ENCODE results near the gene XPOT.

The XPOT gene

GRCh38 chr12:64468966-64469365 lies 64.8 kb downstream of the XPOT start:
- Histone ChIP-seq H3K4me3 (ENCODE audit: extremely low read depth, insufficient read depth, low read length, poor library complexity, severe bottlenecking) (no peak overlapping the region), H3K27ac (ENCODE audit: low read depth, low read length, severe bottlenecking) (peak overlapping the region; percentile 13), H3K4me1 (ENCODE audit: control insufficient read depth, insufficient read depth, low read length, poor library complexity, severe bottlenecking) (peaks cover 4% of the 10 kb centered on the region), H3K36me3 (ENCODE audit: control insufficient read depth, insufficient read depth, low read length) (peaks cover 86% of the 10 kb centered on the region), H3K9me3 (ENCODE audit: control insufficient read depth, low read length) (no peaks in the 10 kb centered on the region)
- 70 to 80% methylated on average over 4 of the region's 5 CpGs for WGBS, 2 experiments (ENCODE audit: insufficient coverage in 2 of 2)

- Histone ChIP-seq H3K4me1 (ENCODE audit: control insufficient read depth, insufficient read depth, low read length, poor library complexity, severe bottlenecking) (peaks cover 4% of the 10 kb centered on the region), H3K4me3 (ENCODE audit: extremely low read depth, insufficient read depth, low read length, poor library complexity, severe bottlenecking) (no peak overlapping the region), H3K9me3 (ENCODE audit: control insufficient read depth, low read length) (no peaks in the 10 kb centered on the region), H3K36me3 (ENCODE audit: control insufficient read depth, insufficient read depth, low read length) (peaks cover 86% of the 10 kb centered on the region), H3K27ac (ENCODE audit: low read depth, low read length, severe bottlenecking) (peak overlapping the region; percentile 13)
- 92 to 100% methylated on average over 2 of the region's 2 CpGs for WGBS, 2 experiments (ENCODE audit: insufficient coverage in 2 of 2)
Observed at GRCh38 chr12:64469455-64470142, 65.4 kb downstream of the XPOT start.

GRCh38 chr12:64470495-64470894 lies 66.3 kb downstream of the XPOT start:
- H3K4me1 ChIP-seq (ENCODE audit: control insufficient read depth, insufficient read depth, low read length, poor library complexity, severe bottlenecking), result peaks cover 4% of the 10 kb centered on the region
- no peak overlapping the region for H3K4me3 ChIP-seq (ENCODE audit: extremely low read depth, insufficient read depth, low read length, poor library complexity, severe bottlenecking)
- WGBS, 2 experiments (ENCODE audit: insufficient coverage in 2 of 2), result 67 to 100% methylated on average over 1 of the region's 2 CpGs
- H3K36me3 ChIP-seq (ENCODE audit: control insufficient read depth, insufficient read depth, low read length), result peaks cover 86% of the 10 kb centered on the region
- no peak overlapping the region for H3K27ac ChIP-seq (ENCODE audit: low read depth, low read length, severe bottlenecking)
- no peaks in the 10 kb centered on the region for H3K9me3 ChIP-seq (ENCODE audit: control insufficient read depth, low read length)

- peaks cover 9% of the 10 kb centered on the region for H3K9me3 ChIP-seq (ENCODE audit: control insufficient read depth, low read length)
- H3K27ac ChIP-seq (ENCODE audit: low read depth, low read length, severe bottlenecking), result no peak overlapping the region
- whole genome bisulfite sequencing, 2 experiments (ENCODE audit: insufficient coverage in 2 of 2), result 100% methylated on average over 1 to 2 of the region's 2 CpGs
- peaks cover 81% of the 10 kb centered on the region for H3K36me3 ChIP-seq (ENCODE audit: control insufficient read depth, insufficient read depth, low read length)
- peaks cover 4% of the 10 kb centered on the region for H3K4me1 ChIP-seq (ENCODE audit: control insufficient read depth, insufficient read depth, low read length, poor library complexity, severe bottlenecking)
- no peak overlapping the region for H3K4me3 ChIP-seq (ENCODE audit: extremely low read depth, insufficient read depth, low read length, poor library complexity, severe bottlenecking)
Observed at GRCh38 chr12:64473176-64473575, 69.0 kb downstream of the XPOT start.

- Histone ChIP-seq H3K4me3 (ENCODE audit: extremely low read depth, insufficient read depth, low read length, poor library complexity, severe bottlenecking) (no peak overlapping the region), H3K9me3 (ENCODE audit: control insufficient read depth, low read length) (peaks cover 9% of the 10 kb centered on the region), H3K4me1 (ENCODE audit: control insufficient read depth, insufficient read depth, low read length, poor library complexity, severe bottlenecking) (no peaks in the 10 kb centered on the region), H3K36me3 (ENCODE audit: control insufficient read depth, insufficient read depth, low read length) (peaks cover 74% of the 10 kb centered on the region), H3K27ac (ENCODE audit: low read depth, low read length, severe bottlenecking) (no peak overlapping the region)
- 96 to 97% methylated on average over 4 of the region's 4 CpGs for WGBS, 2 experiments (ENCODE audit: insufficient coverage in 2 of 2)
Observed at GRCh38 chr12:64475518-64475917, 71.3 kb downstream of the XPOT start.

GRCh38 chr12:64476844-64477243 lies 72.7 kb downstream of the XPOT start:
- Histone ChIP-seq H3K4me1 (ENCODE audit: control insufficient read depth, insufficient read depth, low read length, poor library complexity, severe bottlenecking) (no peaks in the 10 kb centered on the region), H3K27ac (ENCODE audit: low read depth, low read length, severe bottlenecking) (no peak overlapping the region), H3K9me3 (ENCODE audit: control insufficient read depth, low read length) (peaks cover 9% of the 10 kb centered on the region), H3K36me3 (ENCODE audit: control insufficient read depth, insufficient read depth, low read length) (peaks cover 66% of the 10 kb centered on the region), H3K4me3 (ENCODE audit: extremely low read depth, insufficient read depth, low read length, poor library complexity, severe bottlenecking) (no peak overlapping the region)
- WGBS, 2 experiments (ENCODE audit: insufficient coverage in 2 of 2), result 100% methylated on average over 1 of the region's 2 CpGs; no CpG with 5 or more reads in 1 of the 2 experiments

GRCh38 chr12:64478661-64479060 lies 74.5 kb downstream of the XPOT start:
- Histone ChIP-seq H3K27ac (ENCODE audit: low read depth, low read length, severe bottlenecking) (no peak overlapping the region), H3K4me1 (ENCODE audit: control insufficient read depth, insufficient read depth, low read length, poor library complexity, severe bottlenecking) (no peaks in the 10 kb centered on the region), H3K36me3 (ENCODE audit: control insufficient read depth, insufficient read depth, low read length) (peaks cover 68% of the 10 kb centered on the region), H3K9me3 (ENCODE audit: control insufficient read depth, low read length) (peaks cover 9% of the 10 kb centered on the region), H3K4me3 (ENCODE audit: extremely low read depth, insufficient read depth, low read length, poor library complexity, severe bottlenecking) (no peak overlapping the region)

- Histone ChIP-seq H3K27ac (ENCODE audit: low read depth, low read length, severe bottlenecking) (no peak overlapping the region), H3K9me3 (ENCODE audit: control insufficient read depth, low read length) (peaks cover 9% of the 10 kb centered on the region), H3K4me3 (ENCODE audit: extremely low read depth, insufficient read depth, low read length, poor library complexity, severe bottlenecking) (no peak overlapping the region), H3K4me1 (ENCODE audit: control insufficient read depth, insufficient read depth, low read length, poor library complexity, severe bottlenecking) (no peaks in the 10 kb centered on the region), H3K36me3 (ENCODE audit: control insufficient read depth, insufficient read depth, low read length) (peaks cover 58% of the 10 kb centered on the region)
- whole genome bisulfite sequencing, 2 experiments (ENCODE audit: insufficient coverage in 2 of 2), result no CpG with 5 or more reads among the region's 1 CpG
Observed at GRCh38 chr12:64480148-64480547, 76.0 kb downstream of the XPOT start.

- WGBS, 2 experiments (ENCODE audit: insufficient coverage in 2 of 2), result no CpG with 5 or more reads among the region's 3 CpGs
- Histone ChIP-seq H3K9me3 (ENCODE audit: control insufficient read depth, low read length) (no peaks in the 10 kb centered on the region), H3K36me3 (ENCODE audit: control insufficient read depth, insufficient read depth, low read length) (peaks cover 68% of the 10 kb centered on the region), H3K4me3 (ENCODE audit: extremely low read depth, insufficient read depth, low read length, poor library complexity, severe bottlenecking) (no peak overlapping the region), H3K27ac (ENCODE audit: low read depth, low read length, severe bottlenecking) (no peak overlapping the region), H3K4me1 (ENCODE audit: control insufficient read depth, insufficient read depth, low read length, poor library complexity, severe bottlenecking) (no peaks in the 10 kb centered on the region)
Observed at GRCh38 chr12:64486657-64487056, 82.5 kb downstream of the XPOT start.

GRCh38 chr12:64491718-64492117 lies 87.5 kb downstream of the XPOT start:
- Histone ChIP-seq H3K9me3 (ENCODE audit: control insufficient read depth, low read length) (no peaks in the 10 kb centered on the region), H3K27ac (ENCODE audit: low read depth, low read length, severe bottlenecking) (no peak overlapping the region), H3K4me1 (ENCODE audit: control insufficient read depth, insufficient read depth, low read length, poor library complexity, severe bottlenecking) (no peaks in the 10 kb centered on the region), H3K4me3 (ENCODE audit: extremely low read depth, insufficient read depth, low read length, poor library complexity, severe bottlenecking) (no peak overlapping the region), H3K36me3 (ENCODE audit: control insufficient read depth, insufficient read depth, low read length) (peaks cover 58% of the 10 kb centered on the region)
- 100% methylated on average over 1 of the region's 1 CpG; no CpG with 5 or more reads in 1 of the 2 experiments for WGBS, 2 experiments (ENCODE audit: insufficient coverage in 2 of 2)

GRCh38 chr12:64493513-64493912 lies 89.3 kb downstream of the XPOT start:
- WGBS, 2 experiments (ENCODE audit: insufficient coverage in 2 of 2), result 90 to 100% methylated on average over 3 of the region's 3 CpGs
- Histone ChIP-seq H3K9me3 (ENCODE audit: control insufficient read depth, low read length) (no peaks in the 10 kb centered on the region), H3K4me3 (ENCODE audit: extremely low read depth, insufficient read depth, low read length, poor library complexity, severe bottlenecking) (no peak overlapping the region), H3K36me3 (ENCODE audit: control insufficient read depth, insufficient read depth, low read length) (peaks cover 58% of the 10 kb centered on the region), H3K27ac (ENCODE audit: low read depth, low read length, severe bottlenecking) (no peak overlapping the region), H3K4me1 (ENCODE audit: control insufficient read depth, insufficient read depth, low read length, poor library complexity, severe bottlenecking) (no peaks in the 10 kb centered on the region)
